Embryonic facial prominence (tissue), 1 donor: ENCODE data around the gene ACACA.

Source experiments
- DNase-seq: peaks from one replicate; pipeline ENCODE4 v3.0.0-alpha.2; 2016; ENCODE audit errors: extremely low spot score

Gene ACACA

DNA sequence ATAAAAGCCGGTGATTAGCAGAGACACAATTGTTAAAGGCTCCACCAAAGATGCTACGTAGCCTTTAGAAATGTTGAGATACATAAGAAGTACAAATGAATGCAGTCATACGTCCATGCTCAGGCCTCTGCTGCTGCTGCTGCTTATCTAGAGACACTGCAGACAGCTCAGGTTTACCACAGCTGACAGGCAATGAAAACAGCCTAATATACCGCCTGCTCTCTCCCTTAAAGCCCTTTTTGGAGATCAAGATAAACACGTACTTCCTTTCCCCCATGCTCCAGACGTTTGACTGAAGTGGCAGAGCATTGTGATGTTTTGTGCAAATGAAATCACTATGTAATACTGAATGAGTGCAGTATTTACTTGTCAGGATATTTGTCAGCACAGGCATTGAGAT is 272.6 kb downstream of the ACACA start:
- DNase-seq = no peak

- no peak for DNase-seq
These were observed 273.5 kb downstream of the ACACA start for GRCh38 chr17:37133136-37133535.

GRCh38 chr17:37131669-37132611 is 274.7 kb downstream of the ACACA start:
- DNase-seq = no peak

DNA sequence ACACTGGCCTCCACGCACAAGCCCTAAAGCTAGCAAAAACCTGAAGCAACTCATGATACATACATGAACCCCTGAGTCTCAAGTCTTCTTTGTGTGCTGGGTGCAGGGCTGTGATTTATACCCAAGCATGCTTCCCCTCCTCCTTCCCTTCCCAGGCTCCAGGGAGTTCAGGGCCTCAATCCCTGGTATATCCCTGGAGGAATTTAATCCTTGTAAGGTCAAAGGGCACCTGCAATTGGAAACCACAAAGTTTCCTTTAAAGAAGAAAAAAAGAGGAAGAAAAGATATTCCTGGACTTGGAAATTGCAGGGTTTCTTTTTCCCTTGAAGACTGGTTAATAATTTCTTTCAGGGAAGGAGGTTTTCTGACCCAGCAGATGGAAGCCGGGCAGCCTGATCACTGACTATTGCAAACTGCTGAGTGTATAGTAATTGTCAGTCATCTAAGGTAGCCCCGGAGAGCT is 275.6 kb downstream of the ACACA start:
- DNase-seq = no peak

GRCh38 chr17:37124821-37125173 is 281.8 kb downstream of the ACACA start:
- DNase-seq = no peak

DNA sequence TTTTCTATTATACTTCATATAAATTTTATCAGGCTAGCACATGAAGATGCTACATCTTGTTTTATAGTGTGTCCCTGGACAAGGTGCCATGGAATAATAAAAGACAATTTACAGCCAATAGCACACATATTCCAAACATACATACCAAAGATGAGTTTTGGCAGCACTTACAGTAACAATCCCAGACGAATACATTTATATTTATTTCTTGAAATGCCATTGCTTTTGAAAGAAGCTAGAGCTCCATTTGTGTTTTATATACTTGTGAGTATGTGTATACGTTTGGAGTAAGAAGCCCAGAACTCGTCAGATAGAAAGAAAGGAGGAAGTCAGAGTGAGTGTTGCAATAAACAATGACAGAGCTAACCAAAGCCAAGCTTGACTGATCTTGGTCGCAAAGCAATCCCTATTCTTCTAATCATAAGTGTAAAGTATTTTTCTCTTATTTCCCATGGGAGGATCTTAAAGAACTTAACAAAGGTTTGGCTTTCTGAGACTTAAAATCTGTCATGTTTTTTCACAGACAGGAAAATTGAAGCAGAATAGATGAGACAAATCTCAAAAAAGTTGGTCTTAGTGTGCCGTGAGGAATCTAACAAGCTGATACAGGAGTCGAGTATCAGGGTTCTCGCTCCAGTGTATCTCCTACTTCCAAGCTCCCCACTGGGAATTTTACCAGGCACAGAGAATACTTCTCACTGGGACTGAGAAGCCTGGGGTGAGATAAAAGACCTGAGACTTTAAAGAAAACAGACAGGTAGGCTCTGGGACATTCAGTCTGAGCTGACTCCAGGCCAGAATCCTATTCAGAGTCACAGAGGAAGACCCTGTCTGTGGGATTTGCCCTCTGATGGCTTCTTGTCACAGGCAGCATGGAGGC is 282.5 kb downstream of the ACACA start:
- no peak for DNase-seq

- DNase-seq = no peak
These were observed 283.2 kb downstream of the ACACA start for GRCh38 chr17:37123386-37123785.

DNA sequence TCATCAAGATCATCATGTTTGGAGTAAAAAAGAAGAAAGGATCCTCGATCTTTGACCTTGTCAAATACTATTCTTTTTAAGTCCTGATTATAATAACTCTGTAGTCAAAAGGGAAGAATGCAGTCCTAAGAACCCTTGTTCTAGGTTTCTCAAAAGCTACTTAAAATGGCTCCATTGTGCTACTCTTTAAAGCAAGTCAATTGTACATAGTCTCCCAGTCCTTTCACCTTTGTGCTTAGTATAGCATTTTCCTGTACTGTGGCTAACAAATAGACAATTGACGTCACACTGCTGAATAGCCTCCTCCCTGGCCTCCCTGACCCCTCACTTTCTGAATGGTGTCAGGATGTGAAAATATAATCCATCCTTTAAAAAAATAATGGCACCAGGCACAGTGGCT is 285.0 kb downstream of the ACACA start:
- no peak for DNase-seq

- no peak for DNase-seq
These were observed 288.1 kb downstream of the ACACA start for GRCh38 chr17:37118366-37119137.

DNA sequence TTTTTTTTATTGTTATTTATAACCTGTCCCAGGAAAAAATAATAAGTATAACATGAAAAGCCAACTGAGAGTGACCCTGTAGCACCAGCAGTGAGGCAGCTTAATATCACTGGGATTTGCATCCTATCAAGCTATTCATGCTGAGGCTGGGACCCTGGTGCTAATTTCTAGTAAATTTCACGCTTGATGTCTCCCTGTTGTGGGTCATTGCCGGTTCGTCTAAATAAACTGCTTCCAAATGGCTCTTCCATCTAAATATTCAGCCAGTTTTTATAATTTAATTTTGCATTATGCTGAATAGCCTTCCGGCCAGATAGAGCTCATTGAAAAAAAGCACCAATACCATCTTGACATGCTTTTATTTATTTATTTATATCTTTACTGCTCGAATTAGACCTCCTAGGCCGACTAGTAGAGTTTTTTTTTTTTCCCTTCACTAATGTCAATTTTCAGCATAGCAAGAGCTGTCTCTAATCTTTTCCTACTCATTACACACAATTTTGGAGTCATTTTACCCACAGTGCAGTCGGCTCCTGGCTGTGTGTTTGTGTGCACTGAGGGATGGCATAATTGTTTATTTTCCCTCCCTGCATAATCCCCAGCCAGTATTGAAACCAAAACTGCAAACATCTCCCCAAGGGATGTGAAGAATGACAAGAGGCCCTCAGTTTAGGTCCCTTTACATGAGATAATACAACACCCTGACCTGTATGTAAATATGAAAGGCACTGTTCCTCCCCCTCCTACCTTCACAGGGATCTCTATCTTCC is 289.1 kb downstream of the ACACA start:
- no peak for DNase-seq

- DNase-seq = no peak
These were observed 289.9 kb downstream of the ACACA start for GRCh38 chr17:37116671-37117185.

DNA sequence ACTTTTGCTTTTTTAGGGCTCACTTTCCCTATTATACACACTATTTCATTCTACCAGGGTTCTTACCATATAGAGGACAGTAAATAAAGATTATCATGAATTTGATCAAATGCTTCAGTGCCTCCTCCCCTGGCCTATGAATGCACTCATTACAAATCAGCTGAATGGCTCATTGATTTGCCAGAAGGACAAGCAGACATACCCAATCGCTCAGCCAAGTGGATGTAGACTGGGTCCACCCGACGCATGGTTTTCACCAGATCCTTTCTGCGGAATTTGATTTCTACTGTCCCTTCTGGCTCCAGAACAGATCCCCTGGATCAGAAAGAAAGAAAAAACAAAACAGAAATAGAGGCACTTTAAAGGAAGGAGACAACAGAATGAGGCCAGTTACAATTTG is 295.3 kb downstream of the ACACA start:
- DNase-seq = no peak

DNA sequence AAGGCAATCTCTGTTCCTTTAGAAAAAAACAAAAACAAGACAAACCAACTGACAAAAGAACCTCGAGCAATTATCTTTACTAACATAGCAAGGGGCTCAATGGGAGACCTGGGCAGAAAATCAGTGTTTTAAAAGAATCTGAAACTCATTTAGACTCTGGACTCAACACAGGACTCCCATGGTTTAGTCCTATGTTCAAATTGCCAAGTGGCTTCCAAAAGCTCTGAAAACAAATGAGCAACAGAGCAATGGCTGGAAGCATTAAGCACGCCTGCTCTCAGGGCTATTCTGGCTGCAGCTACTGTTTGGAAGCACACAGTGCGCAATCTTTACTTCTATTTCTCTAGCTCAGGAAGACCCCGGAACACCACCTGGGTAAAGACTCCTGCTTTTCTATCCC is 295.9 kb downstream of the ACACA start:
- DNase-seq = no peak

DNA sequence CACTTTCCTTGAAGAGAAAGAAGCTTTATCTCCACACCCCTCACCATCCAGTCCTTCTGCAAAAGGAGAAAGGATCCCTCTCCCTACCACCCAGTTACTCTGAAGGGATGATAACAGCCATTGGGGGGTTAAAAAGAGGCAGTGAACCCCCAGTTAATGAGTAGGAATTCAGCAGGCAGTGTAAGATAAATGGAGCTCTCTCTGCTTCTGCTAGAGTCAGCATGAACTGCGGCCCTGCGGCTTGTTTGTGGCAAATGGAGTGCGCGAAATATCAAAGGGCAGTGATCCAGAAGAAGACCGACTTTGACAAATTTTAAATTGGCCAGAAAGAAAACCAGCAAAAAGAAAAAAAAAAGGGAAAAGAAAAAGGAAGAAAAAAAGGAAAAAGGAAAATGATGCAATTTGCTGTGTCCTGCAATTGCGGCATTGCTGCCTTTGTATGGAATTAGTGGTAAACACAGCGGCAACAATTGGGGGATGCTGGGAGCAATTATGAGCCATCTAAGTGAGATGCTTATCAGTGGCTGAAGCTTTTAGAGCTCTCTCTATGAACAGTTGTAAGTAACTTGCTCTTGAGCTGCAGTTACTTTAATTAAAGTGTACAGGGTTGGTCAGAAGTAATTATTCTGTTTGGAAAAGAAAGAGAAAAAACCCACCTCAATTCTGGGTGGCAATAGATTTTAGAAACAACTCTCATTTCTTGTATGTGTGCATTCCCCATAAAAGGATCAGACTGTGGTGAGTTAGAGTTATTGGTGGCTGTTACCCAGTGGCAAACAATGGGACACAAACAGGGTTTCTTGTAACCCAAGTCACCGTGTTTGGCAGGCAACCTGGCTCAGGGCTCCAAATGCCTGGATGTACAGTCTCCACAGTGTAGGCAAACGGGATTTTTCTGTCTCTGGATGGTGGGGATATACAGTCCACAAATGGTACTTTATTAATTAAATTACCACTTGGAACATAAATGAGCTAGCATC is 296.6 kb downstream of the ACACA start:
- DNase-seq = no peak

DNA sequence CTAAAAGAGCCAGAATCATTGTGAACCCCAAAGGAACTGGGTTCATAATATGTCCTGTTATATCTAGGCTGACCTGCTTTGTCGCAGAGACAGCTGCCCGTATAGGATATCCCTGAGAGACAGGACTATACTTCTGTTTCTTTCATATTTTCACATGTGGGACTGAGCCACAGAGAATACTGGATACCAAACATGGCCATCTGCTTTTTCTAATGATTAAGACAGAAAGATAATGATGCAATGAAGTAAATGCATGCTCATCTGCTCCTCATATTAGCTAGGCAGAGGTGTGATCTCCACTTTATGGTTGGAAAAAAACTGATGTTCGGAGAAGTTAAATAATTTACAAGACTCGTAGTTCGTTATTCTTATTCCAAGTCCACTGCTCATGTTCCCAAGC is 297.5 kb downstream of the ACACA start:
- DNase-seq = no peak

GRCh38 chr17:37107406-37108083 is 299.1 kb downstream of the ACACA start:
- no peak for DNase-seq

DNA sequence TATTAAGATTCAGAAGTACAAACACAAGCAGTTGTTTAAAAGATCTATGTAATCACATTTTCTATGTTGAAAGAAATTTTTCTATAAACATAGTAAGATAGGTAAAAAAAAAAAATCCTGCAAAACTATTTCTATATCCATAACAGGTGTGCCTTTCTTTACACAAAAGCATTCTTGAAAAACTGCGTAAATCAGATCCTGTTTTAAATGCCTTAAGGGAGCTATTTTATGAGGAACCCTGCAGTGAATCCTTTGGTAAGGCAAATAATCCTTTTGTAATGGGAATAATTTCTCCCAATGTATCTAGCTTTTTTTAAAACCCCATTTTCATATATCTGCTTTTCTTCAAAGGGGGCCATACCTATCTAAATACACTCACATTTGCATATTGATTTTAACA is 300.6 kb downstream of the ACACA start:
- DNase-seq = no peak

GRCh38 chr17:37103231-37103630 is 303.4 kb downstream of the ACACA start:
- no peak for DNase-seq

- no peak for DNase-seq
These were observed 305.3 kb downstream of the ACACA start for GRCh38 chr17:37101306-37101705.
